ENCODE data around the gene PIP5K1A. TPM values are rescaled to one million over a fixed set of nuclear protein-coding genes. Genes with fewer than 3 reads are reported as not detected.
"Not testable (repeated sequence)": the region's sequence is repeated elsewhere in the genome, so short reads cannot be mapped to it uniquely, and the experiment has no call there.

Gene PIP5K1A
- total RNA-seq, 4 donors from 2014 or later, result 52.6 to 89.0 (median 62.4) TPM

DNA sequence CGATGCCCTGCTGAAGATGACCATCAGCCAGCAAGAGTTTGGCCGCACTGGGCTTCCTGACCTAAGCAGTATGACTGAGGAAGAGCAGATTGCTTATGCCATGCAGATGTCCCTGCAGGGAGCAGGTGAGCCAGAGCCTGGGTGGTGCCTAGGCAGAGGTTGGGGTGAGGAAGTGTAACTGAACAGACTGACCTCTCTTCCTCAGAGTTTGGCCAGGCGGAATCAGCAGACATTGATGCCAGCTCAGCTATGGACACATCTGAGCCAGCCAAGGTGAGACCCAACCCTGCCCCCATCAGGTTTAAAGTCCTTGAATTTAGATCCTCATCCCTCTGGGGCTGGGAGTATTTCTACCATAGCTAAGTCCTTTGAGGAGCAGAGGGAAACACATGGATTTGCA is 68.0 kb downstream of the PIP5K1A start:
- TF ChIP-seq POLR2A (IDR thresholded peaks at IDR 0.05) (no peak), EP300 (IDR thresholded peaks at IDR 0.05) (no peak), CTCF (IDR thresholded peaks at IDR 0.05) (no peak)
- 83 to 89% methylated on average over 3 of the region's 3 CpGs for WGBS, 2 donors
- no peak for DNase-seq (ENCODE audit: low spot score in 2 of 2)
- no peaks in the 10 kb centered on the region for H3K4me1 ChIP-seq
- H3K9me3 ChIP-seq, result no peaks in the 10 kb centered on the region
- H3K27me3 ChIP-seq, result no peaks in the 10 kb centered on the region
- no peak overlapping the region for H3K27ac ChIP-seq
- H3K4me3 ChIP-seq, result no peak overlapping the region
- H3K36me3 ChIP-seq, result peaks cover 3 to 89% (median 18%) of the 10 kb centered on the region in 3 donors

DNA sequence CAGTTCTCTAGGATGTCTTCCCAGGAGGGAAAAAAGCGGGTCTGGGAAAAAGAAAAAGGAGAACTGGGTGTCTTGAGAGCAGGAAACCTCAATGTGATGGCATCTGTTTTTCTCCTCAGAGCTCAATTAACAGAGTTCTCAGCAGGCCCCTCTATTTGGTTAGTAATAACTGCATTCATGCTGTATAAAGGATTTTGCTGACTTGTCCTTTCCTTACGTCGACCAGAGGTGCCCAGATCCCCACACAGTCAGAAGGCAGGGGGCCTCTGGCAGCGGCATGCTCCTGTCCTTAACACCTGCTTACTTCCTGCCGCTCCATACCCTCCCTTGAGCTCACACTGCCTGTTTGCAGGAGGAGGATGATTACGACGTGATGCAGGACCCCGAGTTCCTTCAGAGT is 68.5 kb downstream of the PIP5K1A start:
- Histone ChIP-seq H3K27ac (no peak overlapping the region), H3K4me3 (no peak overlapping the region), H3K9me3 (no peaks in the 10 kb centered on the region), H3K27me3 (no peaks in the 10 kb centered on the region), H3K4me1 (no peaks in the 10 kb centered on the region), H3K36me3 (peaks cover 3 to 89% (median 18%) of the 10 kb centered on the region in 3 donors)
- no peak for TF ChIP-seq CTCF (IDR thresholded peaks at IDR 0.05)
- TF ChIP-seq EP300 (IDR thresholded peaks at IDR 0.05), result no peak
- TF ChIP-seq POLR2A (IDR thresholded peaks at IDR 0.05), result no peak
- DNase-seq (ENCODE audit: low spot score in 2 of 2), result no peak
- WGBS, 2 donors, result 78 to 81% methylated on average over 8 of the region's 8 CpGs

DNA sequence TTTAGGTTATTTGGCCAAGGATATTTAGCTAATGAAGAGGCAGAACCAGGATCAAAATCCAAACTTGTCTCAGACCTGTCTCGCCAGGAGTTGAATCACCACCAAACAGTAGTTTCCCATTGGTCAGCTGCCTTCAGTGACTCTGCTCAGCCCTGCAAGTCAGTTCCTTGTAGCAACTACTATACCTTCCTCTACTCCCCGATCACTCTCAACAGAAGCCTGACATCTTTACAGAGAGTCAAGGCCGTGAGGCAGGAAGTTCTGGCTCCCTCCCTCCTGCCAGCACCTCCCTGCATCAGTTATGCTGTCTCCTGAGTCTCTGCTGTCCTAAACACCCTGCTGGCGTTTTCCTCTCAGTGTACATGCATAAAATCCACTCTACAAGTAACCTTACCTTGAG is 69.4 kb downstream of the PIP5K1A start:
- no peak overlapping the region for H3K27ac ChIP-seq

GRCh38 chr1:151273924-151274466 is 75.6 kb downstream of the PIP5K1A start:
- TF ChIP-seq EP300 (IDR thresholded peaks at IDR 0.05) (no peak), POLR2A (IDR thresholded peaks at IDR 0.05) (no peak), CTCF (IDR thresholded peaks at IDR 0.05) (no peak)
- Histone ChIP-seq H3K9me3 (no peaks in the 10 kb centered on the region), H3K4me3 (no peak overlapping the region), H3K27me3 (no peaks in the 10 kb centered on the region), H3K36me3 (peaks cover 0 to 27% (median 3%) of the 10 kb centered on the region in 3 donors), H3K4me1 (no peaks in the 10 kb centered on the region), H3K27ac (no peak overlapping the region)
- no peak for DNase-seq (ENCODE audit: low spot score in 2 of 2)
- 81% methylated on average over 3 of the region's 3 CpGs for WGBS, 2 donors

More for the DNA sequence above, 69.4 kb downstream of the PIP5K1A start:
- no peak for DNase-seq (ENCODE audit: low spot score in 2 of 2)
- no peaks in the 10 kb centered on the region for H3K4me1 ChIP-seq
- H3K27me3 ChIP-seq, result no peaks in the 10 kb centered on the region
- 75 to 77% methylated on average over 4 of the region's 4 CpGs for WGBS, 2 donors
- TF ChIP-seq CTCF (IDR thresholded peaks at IDR 0.05) (no peak), EP300 (IDR thresholded peaks at IDR 0.05) (no peak), POLR2A (IDR thresholded peaks at IDR 0.05) (no peak)
- no peaks in the 10 kb centered on the region for H3K9me3 ChIP-seq
- H3K36me3 ChIP-seq, result peaks cover 3 to 86% (median 15%) of the 10 kb centered on the region in 3 donors
- no peak overlapping the region for H3K4me3 ChIP-seq

- not testable (repeated sequence) for H3K9me3 ChIP-seq; H3K27me3 ChIP-seq; H3K27ac ChIP-seq; H3K4me1 ChIP-seq; DNase-seq (ENCODE audit: low spot score in 2 of 2); H3K4me3 ChIP-seq
- peaks cover 0 to 14% (median 0%) of the 10 kb centered on the region in 3 donors for H3K36me3 ChIP-seq
- 76 to 87% methylated on average over 5 of the region's 5 CpGs for WGBS, 2 donors
These were observed 77.0 kb downstream of the PIP5K1A start for GRCh38 chr1:151275341-151275740.

GRCh38 chr1:151277249-151277648 is 78.9 kb downstream of the PIP5K1A start:
- H3K27me3 ChIP-seq, result no peaks in the 10 kb centered on the region
- H3K4me3 ChIP-seq, result no peak overlapping the region
- H3K36me3 ChIP-seq, result peaks cover 0 to 8% (median 0%) of the 10 kb centered on the region in 3 donors
- TF ChIP-seq EP300 (IDR thresholded peaks at IDR 0.05) (no peak), POLR2A (IDR thresholded peaks at IDR 0.05) (no peak), CTCF (IDR thresholded peaks at IDR 0.05) (no peak)
- WGBS, 2 donors, result 74 to 77% methylated on average over 2 of the region's 2 CpGs
- H3K9me3 ChIP-seq, result no peaks in the 10 kb centered on the region
- no peak overlapping the region for H3K27ac ChIP-seq
- H3K4me1 ChIP-seq, result peaks cover 0 to 5% (median 2%) of the 10 kb centered on the region in 4 donors
- DNase-seq (ENCODE audit: low spot score in 2 of 2), result no peak
